ENCODE data around the gene KLHL17.
A peak's percentile ranks its signal among the peaks of the same experiment; 100 is the strongest.

KLHL17 gene

DNA sequence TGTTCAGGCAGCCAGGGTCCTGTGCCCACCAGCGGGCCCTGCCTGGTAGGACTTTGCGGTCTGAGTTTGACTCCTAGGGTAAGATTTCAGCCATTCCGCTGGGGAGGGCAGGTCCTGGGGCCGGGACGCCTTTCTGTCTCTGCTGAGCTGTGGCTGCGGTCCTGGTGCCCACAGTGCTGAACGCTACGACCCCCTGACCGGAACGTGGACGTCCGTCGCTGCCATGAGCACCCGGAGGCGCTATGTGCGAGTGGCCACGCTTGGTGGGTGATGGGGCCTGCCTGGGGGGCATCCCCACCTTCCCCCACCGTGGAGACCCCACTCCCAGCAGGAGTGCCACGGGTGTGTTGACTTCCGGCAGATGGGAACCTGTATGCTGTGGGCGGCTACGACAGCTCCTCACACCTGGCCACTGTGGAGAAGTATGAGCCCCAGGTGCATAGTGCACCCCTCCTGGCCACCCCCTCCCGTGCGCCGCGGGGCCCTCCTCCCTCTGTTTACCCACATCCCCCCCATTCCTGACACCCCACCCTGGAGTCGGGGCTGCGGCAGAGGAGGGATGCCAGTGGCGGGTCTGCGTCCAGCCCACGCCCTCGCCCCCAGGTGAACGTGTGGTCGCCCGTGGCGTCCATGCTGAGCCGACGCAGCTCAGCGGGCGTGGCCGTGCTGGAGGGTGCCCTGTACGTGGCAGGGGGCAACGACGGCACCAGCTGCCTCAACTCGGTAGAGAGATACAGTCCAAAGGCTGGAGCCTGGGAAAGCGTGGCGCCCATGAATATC, 3.6 kb downstream of the KLHL17 start:
- no peak overlapping the region for H3K4me3 ChIP-seq (ENCODE audit: low read length in 2 of 2)
- H3K36me3 ChIP-seq (ENCODE audit: control insufficient read depth in 2 of 2, insufficient read depth in 2 of 2, low read length in 2 of 2), result no peaks in the 10 kb centered on the region
- peaks cover 29% of the 10 kb centered on the region for H3K4me1 ChIP-seq (ENCODE audit: control insufficient read depth, insufficient read depth, low read length)
- H3K9me3 ChIP-seq (ENCODE audit: control insufficient read depth in 2 of 2, low read length in 2 of 2), result no peaks in the 10 kb centered on the region
- no peak overlapping the region for H3K9ac ChIP-seq (ENCODE audit: low read length in 2 of 2)
- no peak overlapping the region for H3K27ac ChIP-seq (ENCODE audit: low read length)
- peaks cover 14 to 17% of the 10 kb centered on the region in 2 donors for H3K27me3 ChIP-seq (ENCODE audit: control insufficient read depth in 1 of 2, insufficient read depth in 2 of 2, low read length in 2 of 2)

DNA sequence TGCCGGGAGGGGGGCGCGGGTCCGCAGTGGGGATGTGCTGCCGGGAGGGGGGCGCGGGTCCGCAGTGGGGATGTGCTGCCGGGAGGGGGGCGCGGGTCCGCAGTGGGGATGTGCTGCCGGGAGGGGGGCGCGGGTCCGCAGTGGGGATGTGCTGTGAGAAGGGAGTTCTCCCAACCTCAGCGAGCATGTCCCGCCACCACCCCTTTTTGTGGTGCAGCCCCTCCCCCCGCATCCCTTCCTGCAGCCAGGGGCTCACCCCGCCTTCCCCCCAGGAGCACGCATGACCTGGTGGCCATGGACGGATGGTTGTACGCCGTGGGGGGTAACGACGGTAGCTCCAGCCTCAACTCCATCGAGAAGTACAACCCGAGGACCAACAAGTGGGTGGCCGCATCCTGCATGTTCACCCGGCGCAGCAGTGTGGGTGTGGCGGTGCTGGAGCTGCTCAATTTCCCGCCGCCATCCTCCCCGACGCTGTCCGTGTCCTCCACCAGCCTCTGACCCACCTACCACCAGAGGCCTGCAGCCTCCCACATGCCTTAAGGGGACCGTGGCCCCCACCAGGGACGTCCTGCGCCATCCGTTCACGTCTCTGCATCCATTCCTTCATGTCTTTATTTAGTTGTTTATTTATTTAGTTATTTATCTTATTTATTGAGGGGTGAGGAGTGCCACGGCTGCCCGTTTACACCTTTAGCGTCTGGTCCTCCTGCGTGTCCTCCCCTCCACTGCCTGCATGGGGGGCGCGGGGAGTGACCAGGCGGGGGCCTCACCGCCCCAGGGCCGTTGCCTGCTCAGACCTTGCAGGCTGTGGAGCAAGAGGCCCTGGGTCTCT, 4.5 kb downstream of the KLHL17 start:
- H3K36me3 ChIP-seq (ENCODE audit: control insufficient read depth in 2 of 2, insufficient read depth in 2 of 2, low read length in 2 of 2), result no peaks in the 10 kb centered on the region
- H3K4me3 ChIP-seq (ENCODE audit: low read length in 2 of 2), result no peak overlapping the region
- no peak overlapping the region for H3K27ac ChIP-seq (ENCODE audit: low read length)
- peaks cover 24% of the 10 kb centered on the region for H3K4me1 ChIP-seq (ENCODE audit: control insufficient read depth, insufficient read depth, low read length)
- H3K9me3 ChIP-seq (ENCODE audit: control insufficient read depth in 2 of 2, low read length in 2 of 2), result no peaks in the 10 kb centered on the region
- H3K9ac ChIP-seq (ENCODE audit: low read length in 2 of 2), result no peak overlapping the region
- H3K27me3 ChIP-seq (ENCODE audit: control insufficient read depth in 1 of 2, insufficient read depth in 2 of 2, low read length in 2 of 2), result peaks cover 15 to 25% of the 10 kb centered on the region in 2 donors

DNA sequence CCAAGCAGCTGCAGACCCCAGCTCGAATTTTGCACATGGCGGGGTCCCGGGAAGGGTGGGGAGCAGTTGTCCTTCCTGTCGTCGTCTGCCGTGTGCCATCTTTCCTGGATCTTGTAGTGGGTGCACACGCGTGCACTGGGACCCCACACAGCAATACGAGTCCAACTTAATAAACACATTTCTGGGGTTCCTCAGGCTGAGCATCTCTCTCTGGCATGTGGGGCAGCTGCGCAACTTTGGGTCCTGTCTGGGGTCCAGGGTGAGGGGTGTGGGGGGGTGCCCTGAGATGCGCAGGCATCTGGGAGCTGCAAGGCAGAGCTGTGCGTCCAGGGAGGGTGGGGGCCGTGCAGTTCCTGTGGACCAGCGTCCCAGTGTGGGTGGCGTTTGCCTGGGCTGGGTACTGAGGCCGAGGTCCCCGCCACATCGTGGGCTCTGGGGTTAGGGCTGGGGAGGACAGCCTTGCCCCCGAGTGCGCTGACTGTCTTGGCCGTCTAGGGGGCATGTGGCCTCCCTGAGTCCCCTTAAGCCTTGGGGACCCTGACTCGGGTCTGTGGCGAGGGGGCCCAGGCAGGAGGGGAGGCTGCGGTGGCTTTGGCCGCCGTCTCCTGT, 5.2 kb downstream of the KLHL17 start:
- peaks cover 24% of the 10 kb centered on the region for H3K4me1 ChIP-seq (ENCODE audit: control insufficient read depth, insufficient read depth, low read length)
- no peaks in the 10 kb centered on the region for H3K36me3 ChIP-seq (ENCODE audit: control insufficient read depth in 2 of 2, insufficient read depth in 2 of 2, low read length in 2 of 2)
- H3K9ac ChIP-seq (ENCODE audit: low read length in 2 of 2), result no peak overlapping the region
- H3K4me3 ChIP-seq (ENCODE audit: low read length in 2 of 2), result no peak overlapping the region
- no peaks in the 10 kb centered on the region for H3K9me3 ChIP-seq (ENCODE audit: control insufficient read depth in 2 of 2, low read length in 2 of 2)
- no peak overlapping the region for H3K27ac ChIP-seq (ENCODE audit: low read length)
- peaks cover 22 to 31% of the 10 kb centered on the region in 2 donors for H3K27me3 ChIP-seq (ENCODE audit: control insufficient read depth in 1 of 2, insufficient read depth in 2 of 2, low read length in 2 of 2)

DNA sequence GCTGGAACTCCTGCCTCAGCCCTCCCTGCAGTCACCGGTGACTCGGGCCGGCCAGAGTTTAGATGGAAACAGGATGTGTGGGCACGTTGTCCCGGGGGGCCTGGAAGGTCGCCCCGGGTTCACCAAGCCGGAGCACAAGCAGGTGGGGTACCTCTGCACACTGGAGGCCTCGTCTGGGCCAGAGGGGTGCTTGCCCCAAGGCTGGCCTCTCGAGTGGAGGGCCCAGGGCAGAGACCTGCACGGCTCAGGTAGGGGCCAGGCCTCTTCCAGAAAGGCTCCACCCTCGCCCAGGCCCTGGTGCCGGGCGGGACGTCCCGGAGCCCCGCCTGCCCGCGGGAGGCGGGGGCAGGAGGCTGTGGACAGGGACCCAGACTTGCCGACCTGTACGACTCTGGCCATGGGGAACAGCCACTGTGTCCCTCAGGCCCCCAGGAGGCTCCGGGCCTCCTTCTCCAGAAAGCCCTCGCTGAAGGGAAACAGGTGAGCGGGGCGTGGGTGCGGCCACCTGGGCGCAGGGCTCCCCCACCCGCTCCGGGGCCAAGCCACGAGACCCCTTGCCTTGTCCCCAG, 5.8 kb downstream of the KLHL17 start, which contains the start of gene PLEKHN1:
Gene PLEKHN1 (plus strand): TSS at position 348 of the 569 bp plus-strand sequence. CDS start 50 bp downstream, at position 398.
- H3K9me3 ChIP-seq (ENCODE audit: control insufficient read depth in 2 of 2, low read length in 2 of 2), result no peaks in the 10 kb centered on the region
- peaks cover 26 to 33% of the 10 kb centered on the region in 2 donors for H3K27me3 ChIP-seq (ENCODE audit: control insufficient read depth in 1 of 2, insufficient read depth in 2 of 2, low read length in 2 of 2)
- peak within 1 kb of the TSS; percentile 67 to 84 for H3K4me3 ChIP-seq (ENCODE audit: low read length in 2 of 2)
- peak within 1 kb of the TSS; percentile 53 to 60 for H3K9ac ChIP-seq (ENCODE audit: low read length in 2 of 2)
- H3K36me3 ChIP-seq (ENCODE audit: control insufficient read depth in 2 of 2, insufficient read depth in 2 of 2, low read length in 2 of 2), result no peaks in the 10 kb centered on the region
- H3K27ac ChIP-seq (ENCODE audit: low read length), result no peak within 1 kb of the TSS
- H3K4me1 ChIP-seq (ENCODE audit: control insufficient read depth, insufficient read depth, low read length), result peaks cover 20% of the 10 kb centered on the region

DNA sequence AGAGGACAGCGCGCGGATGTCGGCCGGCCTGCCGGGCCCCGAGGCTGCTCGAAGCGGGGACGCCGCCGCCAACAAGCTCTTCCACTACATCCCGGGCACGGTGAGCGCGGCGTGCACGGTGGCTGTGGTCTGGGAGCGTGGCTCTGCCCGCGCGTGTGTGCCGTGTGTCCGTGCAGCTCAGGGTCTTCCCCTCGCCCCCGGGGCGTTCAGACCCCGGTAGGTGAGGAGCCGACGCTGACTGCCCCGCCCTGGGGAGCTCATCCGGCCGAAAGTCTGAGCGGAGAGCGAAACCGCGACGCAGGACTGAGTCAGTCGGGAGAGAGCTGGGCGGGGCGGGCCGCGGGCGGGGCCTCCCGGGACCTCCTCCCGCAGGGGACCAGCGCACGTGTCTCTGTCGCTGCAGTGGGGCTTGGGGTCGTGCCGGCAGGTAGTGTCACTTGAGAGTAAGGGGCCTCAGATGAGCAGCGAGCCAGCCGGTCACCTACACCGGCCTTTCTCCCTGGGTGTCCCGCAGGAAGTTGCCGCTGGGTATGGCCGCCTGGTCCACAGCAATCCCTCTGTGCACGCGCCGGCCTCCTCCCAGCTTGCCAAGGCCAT, 6.4 kb downstream of the KLHL17 start:
- Histone ChIP-seq H3K27me3 (ENCODE audit: control insufficient read depth in 1 of 2, insufficient read depth in 2 of 2, low read length in 2 of 2) (peaks cover 32 to 34% of the 10 kb centered on the region in 2 donors), H3K4me1 (ENCODE audit: control insufficient read depth, insufficient read depth, low read length) (peaks cover 18% of the 10 kb centered on the region), H3K27ac (ENCODE audit: low read length) (no peak overlapping the region), H3K36me3 (ENCODE audit: control insufficient read depth in 2 of 2, insufficient read depth in 2 of 2, low read length in 2 of 2) (no peaks in the 10 kb centered on the region), H3K9me3 (ENCODE audit: control insufficient read depth in 2 of 2, low read length in 2 of 2) (no peaks in the 10 kb centered on the region), H3K4me3 (ENCODE audit: low read length in 2 of 2) (peak overlapping the region; percentile 67 to 84), H3K9ac (ENCODE audit: low read length in 2 of 2) (peak overlapping the region; percentile 53 to 60)

DNA sequence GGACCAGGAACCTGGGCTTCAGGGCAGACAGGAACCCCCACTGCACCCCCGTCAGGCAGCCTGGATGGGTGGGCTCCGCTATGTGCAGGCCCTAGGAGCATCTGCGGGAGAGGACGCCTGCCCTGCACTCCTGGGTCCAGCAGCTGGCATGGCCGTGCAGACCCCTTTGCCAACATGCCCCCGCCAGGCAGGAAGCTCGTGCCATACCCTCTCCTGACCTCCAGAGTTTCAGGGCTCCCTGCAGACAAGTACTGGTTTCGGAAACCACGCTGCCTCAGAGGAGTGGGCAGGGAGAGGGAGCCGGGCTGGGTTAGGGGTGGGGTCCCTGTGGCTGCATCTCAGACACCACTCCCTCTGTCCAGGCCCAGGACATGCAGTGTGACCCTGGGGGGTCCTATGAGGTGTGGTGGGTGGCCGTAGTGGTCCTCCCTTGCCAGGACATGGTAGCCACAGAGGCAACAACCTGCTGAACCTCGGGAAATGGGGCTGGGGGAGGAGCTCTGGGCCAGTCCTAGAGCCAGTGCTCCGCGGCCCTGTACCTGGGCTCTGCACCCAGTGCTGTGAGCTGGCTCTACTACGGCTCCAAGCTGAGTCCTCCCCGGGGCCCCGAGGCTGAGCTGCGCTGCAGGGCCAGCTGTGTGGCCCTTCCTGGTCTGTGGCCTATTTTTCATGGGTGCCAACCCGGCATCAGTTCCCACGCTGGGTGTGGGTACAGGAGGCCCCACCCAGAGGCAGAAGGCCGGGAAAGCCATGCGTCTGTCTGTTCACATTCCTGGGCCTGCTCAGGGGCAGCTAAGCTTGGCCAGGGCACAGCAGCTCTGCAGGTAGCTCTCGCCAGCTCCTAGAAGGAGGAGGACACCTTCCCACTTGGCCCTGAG, 7.3 kb downstream of the KLHL17 start:
- Histone ChIP-seq H3K9ac (ENCODE audit: low read length in 2 of 2) (no peak overlapping the region), H3K27ac (ENCODE audit: low read length) (no peak overlapping the region), H3K4me1 (ENCODE audit: control insufficient read depth, insufficient read depth, low read length) (peaks cover 18% of the 10 kb centered on the region), H3K9me3 (ENCODE audit: control insufficient read depth in 2 of 2, low read length in 2 of 2) (no peaks in the 10 kb centered on the region), H3K27me3 (ENCODE audit: control insufficient read depth in 1 of 2, insufficient read depth in 2 of 2, low read length in 2 of 2) (peaks cover 38 to 39% of the 10 kb centered on the region in 2 donors), H3K36me3 (ENCODE audit: control insufficient read depth in 2 of 2, insufficient read depth in 2 of 2, low read length in 2 of 2) (no peaks in the 10 kb centered on the region), H3K4me3 (ENCODE audit: low read length in 2 of 2) (peak overlapping the region in 1 of 2 donors; percentile 84)

DNA sequence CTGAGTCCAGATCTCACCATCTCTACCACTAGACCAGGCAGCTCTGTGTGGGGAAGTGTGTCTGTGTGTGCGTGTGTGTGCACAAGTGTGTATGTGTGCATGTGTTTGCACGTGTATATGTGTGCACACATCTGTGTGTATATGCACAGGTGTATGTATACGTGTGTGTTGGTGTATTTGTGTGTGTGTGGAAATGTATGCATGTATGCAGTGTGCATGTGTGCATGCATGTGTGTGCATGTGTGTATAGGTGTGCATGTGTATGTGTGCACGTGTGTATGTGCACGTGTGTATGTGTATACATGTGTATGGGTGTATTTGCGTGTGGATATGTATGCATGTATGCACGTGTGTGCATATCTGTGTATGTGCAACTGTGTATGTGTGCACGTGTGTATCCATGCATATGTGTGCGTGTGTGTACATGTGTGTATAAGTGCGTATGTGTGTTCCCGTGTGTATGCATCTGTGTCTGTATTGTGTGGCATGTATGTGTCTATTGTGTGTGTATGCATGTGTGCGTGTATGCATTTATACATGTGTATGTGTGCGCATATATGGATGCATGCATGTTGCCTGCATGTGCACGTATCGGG, 9.0 kb downstream of the KLHL17 start:
- peaks cover 18% of the 10 kb centered on the region for H3K4me1 ChIP-seq (ENCODE audit: control insufficient read depth, insufficient read depth, low read length)
- H3K9ac ChIP-seq (ENCODE audit: low read length in 2 of 2), result no peak overlapping the region
- peaks cover 45 to 54% of the 10 kb centered on the region in 2 donors for H3K27me3 ChIP-seq (ENCODE audit: control insufficient read depth in 1 of 2, insufficient read depth in 2 of 2, low read length in 2 of 2)
- H3K9me3 ChIP-seq (ENCODE audit: control insufficient read depth in 2 of 2, low read length in 2 of 2), result no peaks in the 10 kb centered on the region
- H3K36me3 ChIP-seq (ENCODE audit: control insufficient read depth in 2 of 2, insufficient read depth in 2 of 2, low read length in 2 of 2), result no peaks in the 10 kb centered on the region
- H3K4me3 ChIP-seq (ENCODE audit: low read length in 2 of 2), result no peak overlapping the region
- no peak overlapping the region for H3K27ac ChIP-seq (ENCODE audit: low read length)

DNA sequence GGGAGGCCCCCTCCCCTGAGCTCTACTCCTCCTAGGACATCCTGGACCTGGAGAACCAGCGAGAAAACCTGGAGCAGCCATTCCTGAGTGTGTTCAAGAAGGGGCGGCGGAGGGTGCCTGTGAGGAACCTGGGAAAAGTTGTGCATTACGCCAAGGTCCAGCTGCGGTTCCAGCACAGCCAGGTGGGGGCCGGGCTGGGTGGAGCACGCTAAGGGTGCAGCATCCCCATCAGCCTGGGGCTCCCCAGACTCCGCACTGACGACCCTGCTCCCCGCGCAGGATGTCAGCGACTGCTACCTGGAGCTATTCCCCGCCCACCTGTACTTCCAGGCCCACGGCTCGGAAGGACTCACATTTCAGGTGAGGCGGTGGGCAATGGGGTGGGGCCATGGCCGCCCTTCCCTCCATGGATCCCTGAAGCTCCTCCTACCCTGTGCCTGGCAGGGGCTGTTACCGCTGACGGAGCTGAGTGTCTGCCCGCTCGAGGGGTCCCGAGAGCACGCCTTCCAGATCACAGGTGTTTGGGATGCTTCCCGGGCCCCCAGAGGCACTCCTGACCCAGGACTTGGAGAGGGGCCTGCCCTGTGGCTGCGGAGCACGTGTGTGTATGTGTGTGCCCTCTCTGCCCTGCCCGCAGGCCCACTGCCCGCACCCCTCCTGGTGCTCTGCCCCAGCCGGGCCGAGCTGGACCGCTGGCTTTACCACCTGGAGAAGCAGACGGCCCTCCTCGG, 10.0 kb downstream of the KLHL17 start:
- Histone ChIP-seq H3K27ac (ENCODE audit: low read length) (no peak overlapping the region), H3K4me3 (ENCODE audit: low read length in 2 of 2) (no peak overlapping the region), H3K9me3 (ENCODE audit: control insufficient read depth in 2 of 2, low read length in 2 of 2) (no peaks in the 10 kb centered on the region), H3K4me1 (ENCODE audit: control insufficient read depth, insufficient read depth, low read length) (peaks cover 20% of the 10 kb centered on the region), H3K27me3 (ENCODE audit: control insufficient read depth in 1 of 2, insufficient read depth in 2 of 2, low read length in 2 of 2) (peaks cover 45 to 59% of the 10 kb centered on the region in 2 donors), H3K9ac (ENCODE audit: low read length in 2 of 2) (no peak overlapping the region), H3K36me3 (ENCODE audit: control insufficient read depth in 2 of 2, insufficient read depth in 2 of 2, low read length in 2 of 2) (no peaks in the 10 kb centered on the region)
